GM12873 (cell line): ENCODE measurements around the gene IL1A.

Experiments
- CTCF ChIP-seq: IDR thresholded peaks from 2 replicates; pipeline ENCODE4 v1.5.1; 2012; ENCODE audit warnings: low read depth, mild to moderate bottlenecking, moderate library complexity, low read length, control low read depth; ENCODE audit not compliant: insufficient read depth; ENCODE audit errors: missing control alignments

IL1A gene

GRCh38 chr2:112821682-112822081 is 37.4 kb upstream of the IL1A start:
- TF ChIP-seq CTCF: no peak

- TF ChIP-seq CTCF: no peak
Measured at GRCh38 chr2:112821142-112821541, 36.8 kb upstream of the IL1A start.

- no peak for TF ChIP-seq CTCF
Measured at GRCh38 chr2:112820343-112820742, 36.0 kb upstream of the IL1A start.

GRCh38 chr2:112819081-112819480 is 34.8 kb upstream of the IL1A start:
- no peak for TF ChIP-seq CTCF

- no peak for TF ChIP-seq CTCF
Measured at GRCh38 chr2:112818094-112818902, 34.0 kb upstream of the IL1A start.

GRCh38 chr2:112817082-112817689 is 32.9 kb upstream of the IL1A start:
- no peak for TF ChIP-seq CTCF

GRCh38 chr2:112814278-112814677 is 30.0 kb upstream of the IL1A start:
- TF ChIP-seq CTCF: no peak
